ENCODE data around the gene FAM78A.

FAM78A gene

GRCh38 chr9:131240047-131240921 is 36.0 kb downstream of the FAM78A start:
- no peak for DNase-seq (ENCODE audit: insufficient read length, low spot score)

GRCh38 chr9:131239161-131239975 is 36.9 kb downstream of the FAM78A start:
- FAIRE-seq (no peak), DNase-seq (ENCODE audit: insufficient read length, low spot score) (no peak)
- TF ChIP-seq TAF1 (IDR thresholded peaks at IDR 0.05; ENCODE audit: low read depth, low read length) (no peak), POLR2AphosphoS5 (IDR thresholded peaks at IDR 0.05; ENCODE audit: low read depth, low read length) (no peak), SPI1 (IDR thresholded peaks at IDR 0.05; ENCODE audit: low read depth, low read length) (no peak), POU2F2 (IDR thresholded peaks at IDR 0.05; ENCODE audit: low read depth, low read length) (no peak), PAX5 (IDR thresholded peaks at IDR 0.05; ENCODE audit: insufficient read depth, low read length, severe bottlenecking) (no peak)

More at GRCh38 chr9:131240047-131240921, 36.0 kb downstream of the FAM78A start:
- no peak for FAIRE-seq
- TF ChIP-seq POU2F2 (IDR thresholded peaks at IDR 0.05; ENCODE audit: low read depth, low read length) (no peak), POLR2AphosphoS5 (IDR thresholded peaks at IDR 0.05; ENCODE audit: low read depth, low read length) (no peak), PAX5 (IDR thresholded peaks at IDR 0.05; ENCODE audit: insufficient read depth, low read length, severe bottlenecking) (no peak), SPI1 (IDR thresholded peaks at IDR 0.05; ENCODE audit: low read depth, low read length) (no peak), POLR2A (IDR thresholded peaks at IDR 0.05; ENCODE audit: low read depth, low read length) (no peak), TAF1 (IDR thresholded peaks at IDR 0.05; ENCODE audit: low read depth, low read length) (no peak)

GRCh38 chr9:131238402-131239021 is 37.8 kb downstream of the FAM78A start:
- TF ChIP-seq POU2F2 (IDR thresholded peaks at IDR 0.05; ENCODE audit: low read depth, low read length) (no peak), POLR2AphosphoS5 (IDR thresholded peaks at IDR 0.05; ENCODE audit: low read depth, low read length) (no peak), PAX5 (IDR thresholded peaks at IDR 0.05; ENCODE audit: insufficient read depth, low read length, severe bottlenecking) (no peak), TAF1 (IDR thresholded peaks at IDR 0.05; ENCODE audit: low read depth, low read length) (no peak)
- FAIRE-seq (peak; percentile 52), DNase-seq (ENCODE audit: insufficient read length, low spot score) (no peak)

GRCh38 chr9:131237931-131238401 is 38.3 kb downstream of the FAM78A start:
- DNase-seq (ENCODE audit: insufficient read length, low spot score) (peak; percentile 64), FAIRE-seq (peak; percentile 95)
- TF ChIP-seq PAX5 (IDR thresholded peaks at IDR 0.05; ENCODE audit: insufficient read depth, low read length, severe bottlenecking) (no peak), POLR2A (IDR thresholded peaks at IDR 0.05; ENCODE audit: low read depth, low read length) (peak; percentile 86), SPI1 (IDR thresholded peaks at IDR 0.05; ENCODE audit: low read depth, low read length) (peak; percentile 15; the same call in 1 of the 2 replicates), TAF1 (IDR thresholded peaks at IDR 0.05; ENCODE audit: low read depth, low read length) (peak; percentile 84), POLR2AphosphoS5 (IDR thresholded peaks at IDR 0.05; ENCODE audit: low read depth, low read length) (peak; percentile 80), POU2F2 (IDR thresholded peaks at IDR 0.05; ENCODE audit: low read depth, low read length) (peak; percentile 57; the same call in 1 of the 2 replicates)

- no peak for TF ChIP-seq SPI1 (IDR thresholded peaks at IDR 0.05; ENCODE audit: low read depth, low read length)
- no peak for TF ChIP-seq POU2F2 (IDR thresholded peaks at IDR 0.05; ENCODE audit: low read depth, low read length)
- TF ChIP-seq POLR2A (IDR thresholded peaks at IDR 0.05; ENCODE audit: low read depth, low read length), result no peak
- no peak for TF ChIP-seq TAF1 (IDR thresholded peaks at IDR 0.05; ENCODE audit: low read depth, low read length)
- no peak for TF ChIP-seq PAX5 (IDR thresholded peaks at IDR 0.05; ENCODE audit: insufficient read depth, low read length, severe bottlenecking)
- TF ChIP-seq POLR2AphosphoS5 (IDR thresholded peaks at IDR 0.05; ENCODE audit: low read depth, low read length), result no peak
- DNase-seq (ENCODE audit: insufficient read length, low spot score) (no peak), FAIRE-seq (no peak)
Observed at GRCh38 chr9:131237291-131237690, 39.0 kb downstream of the FAM78A start.

- no peak for FAIRE-seq
Observed at GRCh38 chr9:131236761-131237160, 39.5 kb downstream of the FAM78A start.

GRCh38 chr9:131236161-131236560 is 40.1 kb downstream of the FAM78A start:
- TF ChIP-seq POLR2A (IDR thresholded peaks at IDR 0.05; ENCODE audit: low read depth, low read length), result no peak
- TF ChIP-seq PAX5 (IDR thresholded peaks at IDR 0.05; ENCODE audit: insufficient read depth, low read length, severe bottlenecking), result no peak
- no peak for TF ChIP-seq SPI1 (IDR thresholded peaks at IDR 0.05; ENCODE audit: low read depth, low read length)
- no peak for TF ChIP-seq POLR2AphosphoS5 (IDR thresholded peaks at IDR 0.05; ENCODE audit: low read depth, low read length)
- TF ChIP-seq TAF1 (IDR thresholded peaks at IDR 0.05; ENCODE audit: low read depth, low read length), result no peak
- TF ChIP-seq POU2F2 (IDR thresholded peaks at IDR 0.05; ENCODE audit: low read depth, low read length), result no peak
- DNase-seq (ENCODE audit: insufficient read length, low spot score) (no peak), FAIRE-seq (no peak)

More at GRCh38 chr9:131236761-131237160, 39.5 kb downstream of the FAM78A start:
- TF ChIP-seq TAF1 (IDR thresholded peaks at IDR 0.05; ENCODE audit: low read depth, low read length), result no peak
- no peak for TF ChIP-seq PAX5 (IDR thresholded peaks at IDR 0.05; ENCODE audit: insufficient read depth, low read length, severe bottlenecking)
- no peak for TF ChIP-seq POLR2A (IDR thresholded peaks at IDR 0.05; ENCODE audit: low read depth, low read length)
- no peak for TF ChIP-seq POLR2AphosphoS5 (IDR thresholded peaks at IDR 0.05; ENCODE audit: low read depth, low read length)
- TF ChIP-seq SPI1 (IDR thresholded peaks at IDR 0.05; ENCODE audit: low read depth, low read length), result no peak
- no peak for TF ChIP-seq POU2F2 (IDR thresholded peaks at IDR 0.05; ENCODE audit: low read depth, low read length)
- DNase-seq (ENCODE audit: insufficient read length, low spot score), result no peak

GRCh38 chr9:131235480-131235851 is 40.8 kb downstream of the FAM78A start:
- FAIRE-seq (no peak), DNase-seq (ENCODE audit: insufficient read length, low spot score) (no peak)
- TF ChIP-seq SPI1 (IDR thresholded peaks at IDR 0.05; ENCODE audit: low read depth, low read length) (no peak), POU2F2 (IDR thresholded peaks at IDR 0.05; ENCODE audit: low read depth, low read length) (no peak), POLR2AphosphoS5 (IDR thresholded peaks at IDR 0.05; ENCODE audit: low read depth, low read length) (no peak), TAF1 (IDR thresholded peaks at IDR 0.05; ENCODE audit: low read depth, low read length) (no peak), PAX5 (IDR thresholded peaks at IDR 0.05; ENCODE audit: insufficient read depth, low read length, severe bottlenecking) (no peak), POLR2A (IDR thresholded peaks at IDR 0.05; ENCODE audit: low read depth, low read length) (no peak)

Measured in GM12891 (cell line).